GM03348 (cell line): Measurements from ENCODE around the gene UGT1A8.

Experiments used
- DNase-seq: peaks from one replicate; pipeline ENCODE4 v3.0.0; 2012; ENCODE audit warnings: low spot score

The UGT1A8 gene

DNA sequence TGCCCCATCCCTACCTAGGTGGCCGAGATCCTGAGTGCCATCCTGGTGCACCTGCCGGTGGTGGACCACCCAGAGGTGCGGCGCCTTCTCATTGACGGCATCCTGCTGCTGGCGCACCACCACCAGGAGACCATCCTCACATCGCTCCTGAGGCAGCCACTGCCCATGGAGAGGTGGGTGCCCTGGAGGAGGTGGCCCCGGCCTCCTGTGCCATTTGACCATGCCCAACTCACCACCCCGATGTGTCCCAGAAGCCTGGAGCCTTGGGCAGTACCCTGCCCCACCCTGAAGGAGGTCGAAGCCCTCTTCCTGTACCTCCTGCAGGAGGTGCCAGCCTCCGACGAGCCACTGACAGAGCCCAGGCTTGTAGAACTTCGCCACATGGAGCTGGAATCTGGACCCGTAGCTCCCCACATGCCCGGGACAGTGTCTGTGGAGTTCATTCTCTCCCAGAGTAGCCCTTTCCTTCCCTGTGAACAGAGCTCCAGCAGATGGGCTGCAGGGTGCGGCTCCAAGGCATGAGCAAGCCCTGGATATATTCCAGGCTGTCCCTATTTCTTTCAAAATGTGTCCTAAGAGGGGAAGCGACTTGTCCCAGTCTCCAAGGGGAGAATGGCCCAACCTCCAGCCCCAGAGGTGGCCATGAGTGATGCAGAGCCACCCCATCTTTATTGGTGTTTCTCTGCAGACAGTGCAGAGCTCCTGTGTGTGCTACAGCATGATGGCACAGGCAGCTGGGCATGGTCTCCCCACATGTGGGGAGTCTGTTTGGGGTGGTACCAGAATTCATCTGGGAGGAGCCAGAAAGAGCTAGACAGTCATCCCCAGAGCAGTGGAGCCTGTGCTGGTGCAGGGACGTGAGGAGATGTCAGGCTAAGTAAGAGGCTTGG, 202.7 kb downstream of the UGT1A8 start:
- peak; percentile 36 for DNase-seq

DNA sequence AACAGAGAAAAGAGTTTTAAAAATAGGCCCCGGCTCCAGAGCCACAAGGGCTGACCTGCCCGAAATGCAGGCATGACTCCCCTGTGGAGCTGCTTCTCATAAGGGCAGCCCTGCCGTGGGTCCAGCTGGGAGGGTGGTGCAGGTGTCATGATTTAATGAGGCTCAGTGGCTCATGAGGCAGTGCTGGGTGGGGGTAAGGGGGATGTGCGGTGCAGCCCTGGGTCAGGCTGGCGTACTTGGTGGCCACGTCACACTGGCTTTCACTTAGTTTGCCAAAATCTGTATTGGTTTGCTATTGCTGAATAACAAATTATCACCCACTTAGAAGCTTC, 203.3 kb downstream of the UGT1A8 start:
- DNase-seq, result no peak

DNA sequence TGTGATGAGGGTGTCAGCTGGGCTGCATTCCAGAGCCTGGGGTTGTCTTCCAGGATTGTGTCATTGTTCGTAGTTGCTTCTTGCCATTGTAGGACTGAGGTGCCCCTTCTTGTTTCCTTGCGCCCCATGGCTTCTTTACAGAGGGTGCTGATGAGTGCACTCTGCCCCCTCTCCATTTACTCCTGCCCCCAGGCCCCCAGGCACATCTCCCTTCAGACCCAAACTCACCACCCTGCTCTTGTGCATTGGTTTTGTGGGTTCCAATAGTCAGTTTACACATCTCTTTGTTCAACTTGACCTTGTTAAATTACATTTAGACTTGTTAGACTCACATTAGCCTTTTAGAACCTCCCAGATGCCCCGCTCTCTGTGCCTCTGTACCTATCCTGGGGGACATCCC, 203.8 kb downstream of the UGT1A8 start:
- DNase-seq, result no peak

DNA sequence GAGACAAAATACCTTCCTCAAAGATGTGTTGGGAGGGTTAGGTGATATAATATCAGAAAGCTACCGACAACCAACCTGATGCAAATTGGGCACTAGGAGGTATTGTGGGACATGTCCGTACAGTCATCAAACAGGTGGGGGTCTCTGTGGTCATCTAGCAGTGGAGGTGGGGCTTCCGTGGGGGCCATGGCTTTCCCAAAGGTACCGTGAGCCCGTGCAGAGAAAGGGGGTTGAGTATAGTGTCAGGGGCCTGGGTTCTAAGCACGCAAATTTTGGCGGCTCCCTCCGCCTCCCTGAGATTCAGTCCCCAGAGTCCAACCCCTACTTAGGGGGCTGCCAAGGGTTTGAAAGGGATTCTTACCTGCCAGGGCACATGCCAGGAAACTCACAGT, 204.3 kb downstream of the UGT1A8 start:
- no peak for DNase-seq

DNA sequence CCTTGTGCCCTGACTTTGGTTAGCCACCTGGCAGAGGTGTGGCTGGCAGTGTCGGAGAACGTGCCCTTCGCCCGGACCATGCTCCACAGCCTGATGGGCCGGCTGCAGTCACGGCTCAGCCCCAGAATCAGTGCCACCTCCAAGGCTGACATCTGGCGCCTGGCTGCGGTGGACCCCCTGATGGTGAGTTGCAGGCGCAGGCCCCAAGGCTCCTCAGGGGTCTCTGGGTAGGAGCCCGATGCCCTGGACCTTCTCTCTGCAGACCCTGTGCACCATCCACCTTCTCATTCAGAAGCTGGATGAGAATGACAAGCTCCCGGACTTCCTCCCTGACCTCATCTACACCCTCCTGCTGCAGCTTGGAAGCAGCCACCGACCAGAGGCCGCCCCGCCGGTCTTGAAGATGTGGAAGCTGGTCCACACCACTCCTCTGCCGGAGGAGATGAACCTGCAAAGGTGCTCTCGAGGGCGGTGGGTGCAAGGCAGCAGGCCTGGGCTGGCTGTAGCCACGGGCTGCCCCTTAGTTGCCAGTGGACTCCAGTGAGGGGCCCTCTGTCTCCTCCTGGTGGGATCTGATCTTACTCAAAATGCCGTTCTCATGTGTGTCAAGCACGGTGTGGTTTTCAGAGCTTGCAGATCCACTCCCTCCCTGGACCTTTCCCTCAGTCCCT, 204.8 kb downstream of the UGT1A8 start:
- DNase-seq, result no peak
